Right lung (tissue), 5 donors: ENCODE data around the gene HMGN2. TPM values are rescaled to one million over a fixed set of nuclear protein-coding genes. Genes with fewer than 3 reads are reported as not detected.
"Not testable (repeated sequence)": the region's sequence is repeated elsewhere in the genome, so short reads cannot be mapped to it uniquely, and the experiment has no call there.

Source experiments
- DNase-seq, 2 donors: peaks; one replicate each; pipeline ENCODE4 v3.0.0-alpha.2; 2013
- polyA plus RNA-seq, 5 donors: library from polyadenylated mRNA; unstranded; fragments of 120-200 nt; gene quantifications; one replicate each; pipeline versions ENCODE4 v1.2.1 to v1.2.3, GENCODE V29; 2013; ENCODE audit warnings: inconsistent platforms in 1 of 5, low replicate concordance in 1 of 5; ENCODE audit not compliant: insufficient read length in 5 of 5, insufficient read depth in 1 of 5

Gene HMGN2
- polyA plus RNA-seq, 5 donors: 1,072 to 1,438 (median 1,211) TPM

GRCh38 chr1:26472901-26473845 lies 933 bp downstream of the HMGN2 start:
- DNase-seq: peak; percentile 95

GRCh38 chr1:26474818-26475217 lies 2.6 kb downstream of the HMGN2 start:
- DNase-seq: no peak

GRCh38 chr1:26475989-26476388 lies 3.7 kb downstream of the HMGN2 start:
- no peak for DNase-seq

GRCh38 chr1:26476958-26477357 lies 4.7 kb downstream of the HMGN2 start:
- DNase-seq: no peak

- DNase-seq: no peak
These were observed 5.4 kb downstream of the HMGN2 start for GRCh38 chr1:26477446-26478152.

- no peak for DNase-seq
These were observed 5.9 kb downstream of the HMGN2 start for GRCh38 chr1:26478159-26478558.

GRCh38 chr1:26478988-26479387 lies 6.7 kb downstream of the HMGN2 start:
- DNase-seq: no peak

GRCh38 chr1:26482921-26483320 lies 10.7 kb downstream of the HMGN2 start:
- DNase-seq: no peak

- no peak for DNase-seq
These were observed 11.7 kb downstream of the HMGN2 start for GRCh38 chr1:26483980-26484379.

- DNase-seq: no peak
These were observed 17.9 kb downstream of the HMGN2 start for GRCh38 chr1:26490155-26490554.

GRCh38 chr1:26493267-26493666 lies 21.0 kb downstream of the HMGN2 start:
- DNase-seq: no peak

- no peak for DNase-seq
These were observed 21.7 kb downstream of the HMGN2 start for GRCh38 chr1:26493938-26494337.

- DNase-seq: peak; percentile 75
These were observed 24.6 kb downstream of the HMGN2 start for GRCh38 chr1:26496861-26497260.

- DNase-seq: no peak
These were observed 26.7 kb downstream of the HMGN2 start for GRCh38 chr1:26498894-26499293.

- peak; percentile 86 to 91 for DNase-seq
These were observed 28.4 kb downstream of the HMGN2 start for GRCh38 chr1:26500488-26501175.

- not testable (repeated sequence) for DNase-seq
These were observed 38.5 kb downstream of the HMGN2 start for GRCh38 chr1:26510711-26511110.

GRCh38 chr1:26515836-26516235 lies 43.6 kb downstream of the HMGN2 start:
- not testable (repeated sequence) for DNase-seq

- DNase-seq: no peak
These were observed 44.9 kb downstream of the HMGN2 start for GRCh38 chr1:26516987-26517765.

GRCh38 chr1:26517766-26518049 lies 45.5 kb downstream of the HMGN2 start:
- no peak for DNase-seq

- no peak for DNase-seq
These were observed 46.1 kb downstream of the HMGN2 start for GRCh38 chr1:26518355-26518754.

- no peak for DNase-seq
These were observed 48.1 kb downstream of the HMGN2 start for GRCh38 chr1:26520339-26520738.

- DNase-seq: no peak
These were observed 49.4 kb downstream of the HMGN2 start for GRCh38 chr1:26521669-26522030.
